MCF 10A (cell line): ENCODE data around the gene SLC22A15. TPM values are rescaled to one million over a fixed set of nuclear protein-coding genes. Genes with fewer than 3 reads are reported as not detected.

Source experiments
- BruUV-seq: library from RNA; stranded (reverse); fragments of 400-500 nt; replicated peaks from 2 replicates; lab custom pipeline; 2021; lab: Mats Ljungman, UMichigan
- CTCF ChIA-PET: fragments of 300-600 bp; sonication (Branson Sonifier 250); formaldehyde crosslinking; extraction: SDS; loops from one replicate; lab custom pipeline; 2021; ENCODE audit warnings: antibody characterized with exemption, inconsistent platforms; lab: Yijun Ruan, JAX
- POLR2A ChIA-PET: fragments of 300-600, 350-650 bp; sonication (Branson Sonifier 250); formaldehyde crosslinking; extraction: SDS; loops from one replicate; lab custom pipeline; 2020; ENCODE audit warnings: antibody characterized with exemption, inconsistent platforms; lab: Yijun Ruan, JAX
- DNase-seq: peaks from one replicate; pipeline ENCODE4 v3.0.0-alpha.2; 2018; ENCODE audit not compliant: unreplicated experiment
- H3K27ac Mint-ChIP-seq: one replicate; pipeline ENCODE4 v1.8.0; 2022; ENCODE audit warnings: mild to moderate bottlenecking, low read depth, mixed read lengths; ENCODE audit not compliant: unreplicated experiment
- H3K27me3 Mint-ChIP-seq: one replicate; pipeline ENCODE4 v1.8.0; 2022; ENCODE audit warnings: mixed read lengths; ENCODE audit not compliant: insufficient read depth, unreplicated experiment
- H3K36me3 Mint-ChIP-seq: one replicate; pipeline ENCODE4 v1.8.0; 2022; ENCODE audit warnings: mild to moderate bottlenecking, moderate library complexity, mixed read lengths; ENCODE audit not compliant: insufficient read depth, unreplicated experiment
- H3K4me1 Mint-ChIP-seq: one replicate; pipeline ENCODE4 v1.8.0; 2022; ENCODE audit warnings: mixed read lengths; ENCODE audit not compliant: insufficient read depth, unreplicated experiment
- H3K4me3 Mint-ChIP-seq: one replicate; pipeline ENCODE4 v1.8.0; 2022; ENCODE audit warnings: mild to moderate bottlenecking, moderate library complexity, mixed read lengths; ENCODE audit not compliant: unreplicated experiment
- H3K9me3 Mint-ChIP-seq: one replicate; pipeline ENCODE4 v1.8.0; 2022; ENCODE audit warnings: mixed read lengths; ENCODE audit not compliant: unreplicated experiment
- CTCF ChIP-seq: fragments of 200-600 bp; IDR thresholded peaks from one replicate; pipeline ENCODE4 v1.8.0; 2022; ENCODE audit warnings: antibody characterized with exemption, mild to moderate bottlenecking; ENCODE audit not compliant: unreplicated experiment
- intact Hi-C: fragments of 100-400 bp; cut with micrococcal nuclease; formaldehyde crosslinking; loops from 2 replicates; pipeline ENCODE4 v1.14.1; 2022
- total RNA-seq: library from RNA; stranded (reverse); gene quantifications from 2 replicates; pipeline ENCODE4 v1.2.3, GENCODE V29; 2022

Gene SLC22A15
- total RNA-seq, 1 experiment from 2014 or later, result 32.4 TPM

- peaks cover 5% of the 10 kb centered on the region for H3K4me1 Mint-ChIP-seq
- ChIA-PET CTCF (interaction anchor here (0.5 to 4.2 kb wide), 37 partner anchors 9 to 1391 kb away, joined by 3 to 37 read pairs (median 4); no protein-coding TSS in a partner anchor), POLR2A (interaction anchor here (0.6 to 3.3 kb wide), 9 partner anchors 9 to 237 kb away, joined by 3 to 19 read pairs (median 4); no protein-coding TSS in a partner anchor)
- TF ChIP-seq CTCF, result no peak
- no peaks in the 10 kb centered on the region for H3K9me3 Mint-ChIP-seq
- peaks cover 23% of the 10 kb centered on the region for H3K36me3 Mint-ChIP-seq
- intact Hi-C loops, result loop anchor here (2.0 kb wide), 1 partner anchor 213 kb away; no protein-coding TSS in a partner anchor
- no peak overlapping the region for H3K4me3 Mint-ChIP-seq
- BruUV-seq, result no TSS peak
- no peak for DNase-seq
- H3K27me3 Mint-ChIP-seq, result no peaks in the 10 kb centered on the region
- H3K27ac Mint-ChIP-seq, result no peak overlapping the region
Observed at GRCh38 chr1:116019653-116020253, 43.4 kb downstream of the SLC22A15 start.

- no TSS peak for BruUV-seq
- peak; percentile 75 for DNase-seq
- Mint-ChIP-seq H3K27me3 (no peaks in the 10 kb centered on the region), H3K9me3 (no peaks in the 10 kb centered on the region), H3K4me3 (no peak overlapping the region), H3K36me3 (peaks cover 19% of the 10 kb centered on the region), H3K4me1 (peaks cover 5% of the 10 kb centered on the region), H3K27ac (no peak overlapping the region)
- peak; percentile 72 for TF ChIP-seq CTCF
- ChIA-PET CTCF (interaction anchor here (0.7 to 4.2 kb wide), 37 partner anchors 8 to 479 kb away, joined by 3 to 37 read pairs (median 4); no protein-coding TSS in a partner anchor), POLR2A (interaction anchor here (0.6 to 3.3 kb wide), 8 partner anchors 24 to 878 kb away, joined by 3 to 19 read pairs (median 3); no protein-coding TSS in a partner anchor)
- intact Hi-C loops, result loop anchor here (2.0 kb wide), 1 partner anchor 214 kb away; no protein-coding TSS in a partner anchor
Observed at GRCh38 chr1:116020668-116021272, 44.5 kb downstream of the SLC22A15 start.

GRCh38 chr1:116024626-116025025 is 48.3 kb downstream of the SLC22A15 start:
- H3K4me3 Mint-ChIP-seq, result no peak overlapping the region
- no TSS peak for BruUV-seq
- no peak for TF ChIP-seq CTCF
- CTCF ChIA-PET, result interaction anchor here (0.6 to 1.7 kb wide), 9 partner anchors 8 to 1042 kb away, joined by 3 to 5 read pairs (median 3); no protein-coding TSS in a partner anchor
- DNase-seq, result no peak
- H3K9me3 Mint-ChIP-seq, result no peaks in the 10 kb centered on the region
- H3K27me3 Mint-ChIP-seq, result no peaks in the 10 kb centered on the region
- H3K4me1 Mint-ChIP-seq, result no peaks in the 10 kb centered on the region
- H3K36me3 Mint-ChIP-seq, result peaks cover 33% of the 10 kb centered on the region
- POLR2A ChIA-PET, result interaction anchor here (0.6 to 1.2 kb wide), 2 partner anchors 11 to 226 kb away, joined by 3 read pairs; no protein-coding TSS in a partner anchor
- no peak overlapping the region for H3K27ac Mint-ChIP-seq
- intact Hi-C loops, result no loop called here

GRCh38 chr1:116026631-116027030 is 50.3 kb downstream of the SLC22A15 start:
- peaks cover 39% of the 10 kb centered on the region for H3K36me3 Mint-ChIP-seq

More at GRCh38 chr1:116026631-116027030, 50.3 kb downstream of the SLC22A15 start:
- H3K4me1 Mint-ChIP-seq, result no peaks in the 10 kb centered on the region
- H3K4me3 Mint-ChIP-seq, result no peak overlapping the region
- TF ChIP-seq CTCF, result no peak
- no peaks in the 10 kb centered on the region for H3K9me3 Mint-ChIP-seq
- no TSS peak for BruUV-seq
- intact Hi-C loops, result no loop called here
- DNase-seq, result no peak
- ChIA-PET POLR2A (no interaction called here), CTCF (no interaction called here)
- H3K27me3 Mint-ChIP-seq, result no peaks in the 10 kb centered on the region
- H3K27ac Mint-ChIP-seq, result no peak overlapping the region
